Endothelial cell of umbilical vein (primary cell): ENCODE data around the gene IQCE. TPM values are rescaled to one million over a fixed set of nuclear protein-coding genes. Genes with fewer than 3 reads are reported as not detected.

Experiments used
- BruUV-seq: library from RNA; stranded (reverse); fragments of 400-500 nt; replicated peaks from 2 replicates; lab custom pipeline; 2021; lab: Mats Ljungman, UMichigan
- CTCF ChIA-PET: fragments of 300-600, 350-600 bp; sonication (Branson Sonifier 250); formaldehyde crosslinking; loops from one replicate; lab custom pipeline; 2021; ENCODE audit warnings: antibody characterized with exemption, inconsistent platforms; lab: Charles Lee
- POLR2A ChIA-PET: fragments of 300-600, 350-600 bp; sonication (Branson Sonifier 250); formaldehyde crosslinking; loops from one replicate; lab custom pipeline; 2021; ENCODE audit warnings: antibody characterized with exemption, inconsistent platforms; lab: Charles Lee
- DNase-seq: peaks from one replicate; pipeline ENCODE4 v3.0.0-alpha.2; 2011; ENCODE audit warnings: low read depth, low spot score
- FAIRE-seq: peaks from 2 replicates; lab custom pipeline; 2011; peaks lifted over from hg19 to GRCh38; lab: Jason Lieb, UNC
- H2AFZ ChIP-seq: 2 replicates; pipeline ENCODE4 v1.6.0; 2012; ENCODE audit warnings: low read depth, low read length, control low read depth, inconsistent platforms
- H3K27ac ChIP-seq: 2 replicates; pipeline ENCODE4 v1.5.1; 2011; ENCODE audit warnings: low read depth, mild to moderate bottlenecking, control low read depth, low read length, moderate library complexity; ENCODE audit not compliant: insufficient read depth
- H3K27me3 ChIP-seq, 2 experiments: 2 replicates each; pipeline versions ENCODE4 v1.6.0 to v1.6.1; 2011; ENCODE audit warnings: low read length in 2 of 2, mixed read lengths in 1 of 2; ENCODE audit not compliant: control insufficient read depth in 2 of 2, insufficient read depth in 2 of 2
- H3K36me3 ChIP-seq, 2 experiments: 2 replicates in 1 of 2; 3 replicates in 1 of 2; pipeline ENCODE4 v1.5.1; 2011; ENCODE audit warnings: low read length in 2 of 2, mild to moderate bottlenecking in 1 of 2, moderate library complexity in 1 of 2; ENCODE audit not compliant: control insufficient read depth in 2 of 2, insufficient read depth in 2 of 2; ENCODE audit errors: extremely low read depth in 1 of 2
- H3K4me1 ChIP-seq: 3 replicates; pipeline ENCODE4 v1.5.1; 2011; ENCODE audit warnings: mild to moderate bottlenecking, low read length; ENCODE audit not compliant: control insufficient read depth, insufficient read depth; ENCODE audit errors: extremely low read depth
- H3K4me2 ChIP-seq: 2 replicates; pipeline ENCODE4 v1.6.1; 2011; ENCODE audit warnings: low read length, control low read depth, mixed read lengths; ENCODE audit not compliant: insufficient read depth
- H3K4me3 ChIP-seq, 3 experiments: fragments of 200-600 bp in 1 of 3; sonication (generic), shearing (Covaris generic) in 1 of 3; replicated peaks in 1 of 3; 2 replicates each; pipeline ENCODE4 v1.5.1; 2011 to 2016; ENCODE audit warnings: control low read depth in 3 of 3, low read length in 3 of 3, mild to moderate bottlenecking in 2 of 3, inconsistent platforms in 1 of 3, low read depth in 1 of 3, moderate library complexity in 1 of 3; ENCODE audit not compliant: insufficient read depth in 1 of 3
- H3K79me2 ChIP-seq: 2 replicates; pipeline ENCODE4 v1.6.0; 2012; ENCODE audit warnings: low read length, inconsistent platforms; ENCODE audit not compliant: control insufficient read depth, insufficient read depth
- H3K9ac ChIP-seq: replicated peaks from 2 replicates; pipeline ENCODE3; 2011; ENCODE audit warnings: low read length, control low read depth; ENCODE audit not compliant: insufficient read depth; ENCODE audit errors: extremely low read depth
- H3K9me1 ChIP-seq: replicated peaks from 3 replicates; pipeline ENCODE4 v1.6.0; 2011; ENCODE audit warnings: mild to moderate bottlenecking, low read length; ENCODE audit not compliant: control insufficient read depth, insufficient read depth; ENCODE audit errors: extremely low read depth
- H3K9me3 ChIP-seq: replicated peaks from 2 replicates; pipeline ENCODE4 v1.5.1; 2012; ENCODE audit warnings: low read length, inconsistent platforms; ENCODE audit not compliant: control insufficient read depth, insufficient read depth
- H4K20me1 ChIP-seq: replicated peaks from 2 replicates; pipeline ENCODE3; 2011; ENCODE audit warnings: mild to moderate bottlenecking, low read length; ENCODE audit not compliant: control insufficient read depth, insufficient read depth; ENCODE audit errors: extremely low read depth
- EZH2 ChIP-seq: IDR thresholded peaks from 2 replicates; pipeline ENCODE4 v1.6.1; 2012; ENCODE audit warnings: borderline replicate concordance, low read depth, mild to moderate bottlenecking, moderate library complexity, low read length, inconsistent platforms; ENCODE audit not compliant: severe bottlenecking
- FOS ChIP-seq: IDR thresholded peaks from 2 replicates; pipeline ENCODE4 v1.6.1; 2011; ENCODE audit warnings: mild to moderate bottlenecking, low read length, moderate library complexity, borderline replicate concordance; ENCODE audit not compliant: insufficient read depth
- GATA2 ChIP-seq: IDR thresholded peaks from 2 replicates; pipeline ENCODE4 v1.7.0; 2011; ENCODE audit warnings: low read depth, mild to moderate bottlenecking, moderate library complexity, mixed read lengths, low read length; ENCODE audit not compliant: insufficient read length, insufficient read depth
- JUN ChIP-seq: IDR thresholded peaks from 2 replicates; pipeline ENCODE4 v1.6.1; 2011; ENCODE audit warnings: borderline replicate concordance, low read depth; ENCODE audit not compliant: insufficient read length, insufficient read depth
- MYC ChIP-seq: IDR thresholded peaks from one replicate; pipeline ENCODE4 v1.6.1; 2011; ENCODE audit warnings: mild to moderate bottlenecking, low read depth, low read length
- POLR2A ChIP-seq: IDR thresholded peaks from 2 replicates; pipeline ENCODE4 v1.6.1; 2012; ENCODE audit warnings: low read depth, mild to moderate bottlenecking, control low read depth, low read length
- POLR2AphosphoS5 ChIP-seq: IDR thresholded peaks from 2 replicates; pipeline ENCODE4 v1.6.1; 2012; ENCODE audit warnings: low read depth, mild to moderate bottlenecking, control low read depth, low read length, moderate library complexity; ENCODE audit not compliant: insufficient read depth
- dilution Hi-C: fragments of 300-500 bp; cut with MboI; formaldehyde crosslinking; loops from one replicate; pipeline ENCODE4 v1.15.0; 2019; ENCODE audit warnings: low sequenced_read_pairs; ENCODE audit not compliant: extremely low pct_ligation_motif_present
- intact Hi-C: fragments of 100-400 bp; cut with micrococcal nuclease; formaldehyde crosslinking; loops from one replicate; pipeline ENCODE4 v1.10.0; 2022
- polyA plus RNA-seq, 4 experiments: library from polyadenylated mRNA; depleted of rRNA in 3 of 4; stranded (reverse) in 3 of 4; unstranded in 1 of 4; fragments of >200 nt; gene quantifications; 2 replicates each; pipeline versions ENCODE4 v1.2.1 to v1.2.3, GENCODE V29; 2011 to 2012; ENCODE audit warnings: missing spikeins in 1 of 4
- total RNA-seq: library from RNA; stranded (reverse); gene quantifications from 2 replicates; pipeline ENCODE4 v1.2.3, GENCODE V29; 2021
- TF ChIP-seq, protein P1 (sequence below): IDR thresholded peaks from 2 replicates; pipeline ENCODE4 v1.6.1; 2011; ENCODE audit not compliant: insufficient read depth, insufficient read length
- TF ChIP-seq, protein P2 (sequence below), 2 donors: IDR thresholded peaks; 1 replicate in 1 of 2; 2 replicates in 1 of 2; pipeline ENCODE4 v1.5.1; 2011; ENCODE audit warnings: low read length in 2 of 2, mild to moderate bottlenecking in 2 of 2, moderate library complexity in 2 of 2, control low read depth in 1 of 2, inconsistent platforms in 1 of 2, low read depth in 1 of 2; ENCODE audit not compliant: insufficient read depth in 1 of 2; ENCODE audit errors: extremely low read depth in 1 of 2

IQCE gene
- total and polyA plus RNA-seq, 2 donors (not counting 3 experiments of a cell fraction or from before 2014, with no cell fraction given): 4.9 to 14.5 TPM

GRCh38 chr7:2585446-2585845 lies 26.7 kb downstream of the IQCE start:
- POLR2A ChIA-PET: no interaction called here
- no peaks in the 10 kb centered on the region for H4K20me1 ChIP-seq
- no peaks in the 10 kb centered on the region for H3K4me1 ChIP-seq
- no peaks in the 10 kb centered on the region for H3K27me3 ChIP-seq
- H3K9me3 ChIP-seq: no peaks in the 10 kb centered on the region
- H3K36me3 ChIP-seq: peaks cover 0 to 2% of the 10 kb centered on the region in 2 experiments
- TF ChIP-seq POLR2A (no peak), MYC (no peak)
- no peak overlapping the region for H2AFZ ChIP-seq
- intact Hi-C loops: no loop called here
- no TSS peak for BruUV-seq
- H3K4me3 ChIP-seq: no peak overlapping the region
- CTCF ChIA-PET: interaction anchor here (1.9 kb wide), 1 partner anchor 12 kb away, joined by 4 read pairs; no protein-coding TSS in a partner anchor
- H3K9me1 ChIP-seq: no peaks in the 10 kb centered on the region
- H3K79me2 ChIP-seq: no peaks in the 10 kb centered on the region
- no peak overlapping the region for H3K4me2 ChIP-seq
- H3K9ac ChIP-seq: no peak overlapping the region
- H3K27ac ChIP-seq: no peak overlapping the region
- dilution Hi-C loops: no loop called here
- FAIRE-seq (no peak), DNase-seq (no peak)

- FAIRE-seq (no peak), DNase-seq (no peak)
- Histone ChIP-seq H3K4me2 (no peak overlapping the region), H3K36me3 (peaks cover 0 to 2% of the 10 kb centered on the region in 2 experiments), H3K4me1 (no peaks in the 10 kb centered on the region), H3K9me3 (no peaks in the 10 kb centered on the region), H3K27ac (no peak overlapping the region), H2AFZ (no peak overlapping the region), H3K9ac (no peak overlapping the region), H3K9me1 (no peaks in the 10 kb centered on the region), H3K79me2 (no peaks in the 10 kb centered on the region), H3K27me3 (no peaks in the 10 kb centered on the region), H3K4me3 (no peak overlapping the region), H4K20me1 (no peaks in the 10 kb centered on the region)
- TF ChIP-seq POLR2AphosphoS5: no peak
- TF ChIP-seq GATA2: no peak
- TF ChIP-seq POLR2A: no peak
- TF ChIP-seq FOS: no peak
- no peak for TF ChIP-seq JUN
- no peak for TF ChIP-seq MYC
- TF ChIP-seq, protein P1, sequence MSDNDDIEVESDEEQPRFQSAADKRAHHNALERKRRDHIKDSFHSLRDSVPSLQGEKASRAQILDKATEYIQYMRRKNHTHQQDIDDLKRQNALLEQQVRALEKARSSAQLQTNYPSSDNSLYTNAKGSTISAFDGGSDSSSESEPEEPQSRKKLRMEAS: no peak
- TF ChIP-seq EZH2: no peak
- TF ChIP-seq, protein P2, sequence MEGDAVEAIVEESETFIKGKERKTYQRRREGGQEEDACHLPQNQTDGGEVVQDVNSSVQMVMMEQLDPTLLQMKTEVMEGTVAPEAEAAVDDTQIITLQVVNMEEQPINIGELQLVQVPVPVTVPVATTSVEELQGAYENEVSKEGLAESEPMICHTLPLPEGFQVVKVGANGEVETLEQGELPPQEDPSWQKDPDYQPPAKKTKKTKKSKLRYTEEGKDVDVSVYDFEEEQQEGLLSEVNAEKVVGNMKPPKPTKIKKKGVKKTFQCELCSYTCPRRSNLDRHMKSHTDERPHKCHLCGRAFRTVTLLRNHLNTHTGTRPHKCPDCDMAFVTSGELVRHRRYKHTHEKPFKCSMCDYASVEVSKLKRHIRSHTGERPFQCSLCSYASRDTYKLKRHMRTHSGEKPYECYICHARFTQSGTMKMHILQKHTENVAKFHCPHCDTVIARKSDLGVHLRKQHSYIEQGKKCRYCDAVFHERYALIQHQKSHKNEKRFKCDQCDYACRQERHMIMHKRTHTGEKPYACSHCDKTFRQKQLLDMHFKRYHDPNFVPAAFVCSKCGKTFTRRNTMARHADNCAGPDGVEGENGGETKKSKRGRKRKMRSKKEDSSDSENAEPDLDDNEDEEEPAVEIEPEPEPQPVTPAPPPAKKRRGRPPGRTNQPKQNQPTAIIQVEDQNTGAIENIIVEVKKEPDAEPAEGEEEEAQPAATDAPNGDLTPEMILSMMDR (IDR thresholded peaks at IDR 0.05; ENCODE audit: extremely low read depth in 1 of 2, insufficient read depth in 1 of 2, low read depth in 1 of 2, low read length in 2 of 2): no peak
- POLR2A ChIA-PET: no interaction called here
- BruUV-seq: no TSS peak
- dilution Hi-C loops (no loop called here), intact Hi-C loops (no loop called here)
- CTCF ChIA-PET: interaction anchor here (0.6 to 1.1 kb wide), 3 partner anchors 22 to 94 kb away, joined by 3 read pairs; partner anchors contain the start of gene TTYH3
These were observed 27.7 kb downstream of the IQCE start for GRCh38 chr7:2586326-2587020.
